H1 (cell line): ENCODE data around the gene OSBPL3. TPM values are rescaled to one million over a fixed set of nuclear protein-coding genes. Genes with fewer than 3 reads are reported as not detected.

ENCODE experiments used
- CTCF ChIA-PET: fragments of 300-600 bp; sonication (Branson Sonifier 250); formaldehyde crosslinking; loops from one replicate; lab custom pipeline; 2021; ENCODE audit not compliant: partially characterized antibody; lab: Charles Lee
- POLR2A ChIA-PET: fragments of 300-600 bp; sonication (Branson Sonifier 250); formaldehyde crosslinking; loops from one replicate; lab custom pipeline; 2021; ENCODE audit warnings: inconsistent platforms; ENCODE audit not compliant: partially characterized antibody; lab: Charles Lee
- DNase-seq, 2 experiments: peaks; one replicate each; pipeline versions ENCODE4 v3.0.0 to v3.0.0-alpha.2; 2010 to 2022; ENCODE audit warnings: low spot score in 2 of 2, low read depth in 1 of 2, mixed read lengths in 1 of 2
- FAIRE-seq: peaks from 2 replicates; lab custom pipeline; 2011; peaks lifted over from hg19 to GRCh38; lab: Jason Lieb, UNC
- H2AFZ ChIP-seq: 2 replicates; pipeline ENCODE4 v1.8.1; 2012; ENCODE audit warnings: low read length, inconsistent platforms
- H2AK5ac ChIP-seq: 2 replicates; pipeline ENCODE4 v1.6.1; 2013; ENCODE audit warnings: low read depth, low read length
- H2BK120ac ChIP-seq: replicated peaks from 2 replicates; pipeline ENCODE3; 2013; ENCODE audit warnings: low read depth, low read length, inconsistent platforms
- H2BK12ac ChIP-seq: 2 replicates; pipeline ENCODE4 v1.6.1; 2013; ENCODE audit warnings: low read depth, low read length
- H2BK15ac ChIP-seq: 2 replicates; pipeline ENCODE4 v1.6.1; 2013; ENCODE audit warnings: low read length
- H2BK20ac ChIP-seq: 2 replicates; pipeline ENCODE4 v1.6.1; 2013; ENCODE audit warnings: low read length
- H2BK5ac ChIP-seq: 2 replicates; pipeline ENCODE4 v1.6.1; 2013; ENCODE audit warnings: low read depth, low read length
- H3K14ac ChIP-seq: 2 replicates; pipeline ENCODE4 v1.6.1; 2013; ENCODE audit warnings: inconsistent platforms; ENCODE audit not compliant: insufficient read length
- H3K18ac ChIP-seq: 2 replicates; pipeline ENCODE4 v1.6.1; 2013; ENCODE audit warnings: low read length; ENCODE audit errors: extremely low read depth
- H3K23ac ChIP-seq: 2 replicates; pipeline ENCODE4 v1.6.1; 2013; ENCODE audit warnings: inconsistent platforms; ENCODE audit not compliant: insufficient read length
- H3K23me2 ChIP-seq: 2 replicates; pipeline ENCODE4 v1.6.1; 2013; ENCODE audit warnings: low read depth, low read length
- H3K27ac ChIP-seq: 2 replicates; pipeline ENCODE4 v1.6.1; 2011; ENCODE audit warnings: low read depth, low read length, inconsistent platforms
- H3K27me3 ChIP-seq, 4 experiments: replicated peaks in 1 of 4; 1 replicate in 1 of 4; 2 replicates in 3 of 4; pipeline versions ENCODE4 v1.6.1 to v1.8.1; 2011 to 2013; ENCODE audit warnings: low read length in 3 of 4, mild to moderate bottlenecking in 3 of 4, inconsistent platforms in 2 of 4, mixed read lengths in 2 of 4, moderate library complexity in 1 of 4; ENCODE audit not compliant: control insufficient read depth in 3 of 4, insufficient read depth in 3 of 4; ENCODE audit errors: extremely low read depth in 1 of 4
- H3K36me3 ChIP-seq, 4 experiments: 2 replicates each; pipeline versions ENCODE4 v1.6.1 to v1.8.1; 2011 to 2013; ENCODE audit warnings: mild to moderate bottlenecking in 4 of 4, low read length in 3 of 4, moderate library complexity in 2 of 4, control low read depth in 1 of 4, inconsistent platforms in 1 of 4; ENCODE audit not compliant: insufficient read depth in 4 of 4, control insufficient read depth in 2 of 4
- H3K4ac ChIP-seq: replicated peaks from 2 replicates; pipeline ENCODE3; 2013; ENCODE audit warnings: low read length, low read depth, mixed read lengths, inconsistent platforms; ENCODE audit not compliant: insufficient read length
- H3K4me1 ChIP-seq, 4 experiments: replicated peaks in 1 of 4; 1 replicate in 1 of 4; 2 replicates in 3 of 4; pipeline versions ENCODE4 v1.6.1 to v1.8.1; 2011 to 2013; ENCODE audit warnings: low read length in 3 of 4, inconsistent platforms in 2 of 4, mixed read lengths in 1 of 4; ENCODE audit not compliant: insufficient read depth in 4 of 4, control insufficient read depth in 3 of 4
- H3K4me2 ChIP-seq, 2 experiments: 2 replicates each; pipeline versions ENCODE4 v1.6.1 to v1.8.1; 2011 to 2013; ENCODE audit warnings: low read depth in 2 of 2, low read length in 2 of 2, control low read depth in 1 of 2, inconsistent platforms in 1 of 2, mild to moderate bottlenecking in 1 of 2; ENCODE audit not compliant: insufficient read depth in 1 of 2
- H3K4me3 ChIP-seq, 4 experiments: fragments of 200-600, 300-600 bp in 1 of 4; sonication (generic), shearing (Covaris generic), sonication (Bioruptor Twin) in 1 of 4; 2 replicates each; pipeline versions ENCODE4 v1.5.1 to v1.8.1; 2011 to 2016; ENCODE audit warnings: low read length in 4 of 4, low read depth in 3 of 4, control low read depth in 2 of 4, inconsistent platforms in 2 of 4, mild to moderate bottlenecking in 2 of 4, mixed read lengths in 1 of 4, moderate library complexity in 1 of 4; ENCODE audit not compliant: insufficient read depth in 2 of 4; ENCODE audit errors: extremely low read depth in 1 of 4
- H3K56ac ChIP-seq: replicated peaks from 2 replicates; pipeline ENCODE3; 2013; ENCODE audit warnings: low read depth, mild to moderate bottlenecking, mixed read lengths, low read length, inconsistent platforms; ENCODE audit not compliant: insufficient read length
- H3K79me1 ChIP-seq: 2 replicates; pipeline ENCODE4 v1.6.1; 2013; ENCODE audit warnings: low read depth, low read length, control low read depth
- H3K79me2 ChIP-seq, 2 experiments: 2 replicates each; pipeline versions ENCODE4 v1.6.1 to v1.8.1; 2012 to 2013; ENCODE audit warnings: low read length in 2 of 2, mild to moderate bottlenecking in 2 of 2, inconsistent platforms in 1 of 2; ENCODE audit not compliant: insufficient read depth in 2 of 2, control insufficient read depth in 1 of 2
- H3K9ac ChIP-seq, 4 experiments: replicated peaks in 1 of 4; 1 replicate in 1 of 4; 2 replicates in 3 of 4; pipeline versions ENCODE4 v1.6.1 to v1.8.1; 2011 to 2013; ENCODE audit warnings: low read depth in 3 of 4, low read length in 3 of 4, control low read depth in 2 of 4, mild to moderate bottlenecking in 2 of 4, moderate library complexity in 2 of 4, inconsistent platforms in 1 of 4; ENCODE audit errors: extremely low read depth in 1 of 4
- H3K9me3 ChIP-seq, 2 experiments: 2 replicates each; pipeline versions ENCODE4 v1.6.1 to v1.8.1; 2012 to 2013; ENCODE audit warnings: mild to moderate bottlenecking in 2 of 2, moderate library complexity in 2 of 2, control low read depth in 1 of 2, inconsistent platforms in 1 of 2, low read depth in 1 of 2, low read length in 1 of 2, mixed read lengths in 1 of 2; ENCODE audit not compliant: insufficient read depth in 2 of 2
- H4K20me1 ChIP-seq, 2 experiments: replicated peaks in 1 of 2; 2 replicates each; pipeline versions ENCODE3 to v1.8.1; 2011 to 2013; ENCODE audit warnings: inconsistent platforms in 2 of 2, low read length in 2 of 2, mild to moderate bottlenecking in 1 of 2; ENCODE audit not compliant: insufficient read depth in 2 of 2, control insufficient read depth in 1 of 2
- H4K5ac ChIP-seq: 2 replicates; pipeline ENCODE4 v1.6.1; 2013; ENCODE audit warnings: low read length, low read depth, mixed read lengths, inconsistent platforms; ENCODE audit not compliant: insufficient read length
- H4K8ac ChIP-seq: 2 replicates; pipeline ENCODE4 v1.8.0; 2013; ENCODE audit warnings: mild to moderate bottlenecking, moderate library complexity, low read length, inconsistent platforms; ENCODE audit not compliant: insufficient read depth; ENCODE audit errors: extremely low read depth
- H4K91ac ChIP-seq: replicated peaks from 2 replicates; pipeline ENCODE3; 2013; ENCODE audit warnings: low read length, mixed read lengths, inconsistent platforms; ENCODE audit not compliant: insufficient read length
- CHD1 ChIP-seq: IDR thresholded peaks from 2 replicates; pipeline ENCODE4 v1.6.1; 2012; ENCODE audit warnings: low read depth, low read length, improper control_type of control experiment
- CTCF ChIP-seq, 3 experiments: IDR thresholded peaks; 1 replicate in 2 of 3; 2 replicates in 1 of 3; pipeline versions ENCODE4 v1.5.1 to v1.6.1; 2011; ENCODE audit warnings: low read length in 3 of 3, mild to moderate bottlenecking in 3 of 3, inconsistent platforms in 2 of 3, low read depth in 1 of 3, moderate library complexity in 1 of 3; ENCODE audit not compliant: insufficient read depth in 1 of 3; ENCODE audit errors: control extremely low read depth in 1 of 3
- KDM5A ChIP-seq: fragments of 200-600 bp; IDR thresholded peaks from 2 replicates; pipeline ENCODE4 v1.7.1; 2012; ENCODE audit warnings: mild to moderate bottlenecking, low read length, inconsistent platforms, mixed read lengths
- RAD21 ChIP-seq, 2 experiments: IDR thresholded peaks in 1 of 2; conservative IDR thresholded peaks in 1 of 2; 2 replicates each; pipeline ENCODE4 v1.6.1; 2011; ENCODE audit warnings: low read depth in 2 of 2, low read length in 2 of 2, improper control_type of control experiment in 1 of 2, inconsistent platforms in 1 of 2, mild to moderate bottlenecking in 1 of 2, moderate library complexity in 1 of 2
- RBBP5 ChIP-seq: IDR thresholded peaks from 2 replicates; pipeline ENCODE4 v1.7.1; 2012; ENCODE audit warnings: low read depth, mild to moderate bottlenecking, inconsistent platforms, low read length, moderate library complexity, borderline replicate concordance
- SIRT6 ChIP-seq: IDR thresholded peaks from one replicate; pipeline ENCODE4 v1.7.1; 2012; ENCODE audit warnings: low read length, inconsistent platforms
- SP2 ChIP-seq: IDR thresholded peaks from 2 replicates; pipeline ENCODE4 v1.6.1; 2012; ENCODE audit warnings: mild to moderate bottlenecking, low read length, inconsistent platforms
- TCF12 ChIP-seq: IDR thresholded peaks from 2 replicates; pipeline ENCODE4 v1.6.1; 2011; ENCODE audit warnings: low read depth, mild to moderate bottlenecking, low read length
- USF2 ChIP-seq: IDR thresholded peaks from 2 replicates; pipeline ENCODE4 v1.6.1; 2011; ENCODE audit warnings: low read length, improper control_type of control experiment
- WGBS, 2 experiments: shearing (Covaris generic) in 1 of 2; methylation state at CpG; one replicate each; pipeline versions ENCODE4 v1.1.6 to v1.1.7; 2013 to 2015; ENCODE audit warnings: low lambda C conversion rate in 2 of 2, mixed read lengths in 2 of 2, inconsistent platforms in 1 of 2, low coverage in 1 of 2, missing lambda C conversion rate in 1 of 2; ENCODE audit not compliant: insufficient replicate concordance in 2 of 2, insufficient coverage in 1 of 2, insufficient read length in 1 of 2; ENCODE audit errors: extremely low coverage in 1 of 2, missing lambda C conversion rate in 1 of 2; 5-methylcytosine and 5-hydroxymethylcytosine counted together
- polyA plus RNA-seq, 7 experiments: library from polyadenylated mRNA; depleted of rRNA in 3 of 7; stranded (reverse) in 5 of 7; unstranded in 2 of 7; fragments of >200 nt in 5 of 7; fragments of 200-250 nt in 2 of 7; gene quantifications; 1 replicate in 5 of 7; 2 replicates in 1 of 7; 4 replicates in 1 of 7; pipeline versions ENCODE4 v1.2.1 to v1.2.3, GENCODE V29; 2011 to 2013; ENCODE audit warnings: missing spikeins in 2 of 7, mixed read lengths in 2 of 7
- total RNA-seq: library from RNA; stranded (reverse); fragmentation: NEBNext Ultra II Directional; extraction: Animal tissue kit (Norgen Biotek cat#: 25700); gene quantifications from 2 replicates; pipeline ENCODE4 v1.2.1, GENCODE V29; 2021

OSBPL3 gene
- total and polyA plus RNA-seq, 2 of the 8 experiments (the other 6 are each of a cell fraction or from before 2014, with no cell fraction given): 2.8 to 13.9 TPM

- ChIA-PET CTCF (interaction anchor here (0.6 to 1.5 kb wide), 4 partner anchors 9 to 113 kb away, joined by 3 to 5 read pairs (median 3); no protein-coding TSS in a partner anchor), POLR2A (interaction anchor here (1.5 kb wide), 1 partner anchor 10 kb away, joined by 5 read pairs; no protein-coding TSS in a partner anchor)
- H3K9ac ChIP-seq: no peak overlapping the region
- H3K27me3 ChIP-seq: no peaks in the 10 kb centered on the region
- no peak overlapping the region for H3K4me3 ChIP-seq
- no peak overlapping the region for H2BK20ac ChIP-seq
- WGBS, 2 experiments: 76% methylated on average over 9 of the region's 9 CpGs; no CpG with 5 or more reads in 1 of the 2 experiments
- no peak overlapping the region for H2BK15ac ChIP-seq
- no peak for DNase-seq
- H3K27ac ChIP-seq: no peak overlapping the region
- no peak overlapping the region for H3K4me2 ChIP-seq
- H3K9me3 ChIP-seq: no peaks in the 10 kb centered on the region
- no peaks in the 10 kb centered on the region for H4K20me1 ChIP-seq
- FAIRE-seq: no peak
- H2AK5ac ChIP-seq: no peak overlapping the region
- no peak overlapping the region for H2BK12ac ChIP-seq
- H3K14ac ChIP-seq: no peak overlapping the region
- H2BK5ac ChIP-seq: no peak overlapping the region
- no peak overlapping the region for H4K5ac ChIP-seq
- H3K23ac ChIP-seq: no peak overlapping the region
- no peaks in the 10 kb centered on the region; the same call in 1 of the 2 replicates for H3K23me2 ChIP-seq
- no peaks in the 10 kb centered on the region for H3K36me3 ChIP-seq
- H4K91ac ChIP-seq: no peak overlapping the region
- no peak overlapping the region for H2BK120ac ChIP-seq
- H3K79me1 ChIP-seq: no peaks in the 10 kb centered on the region
- H2AFZ ChIP-seq: no peak overlapping the region
- no peak overlapping the region for H3K4ac ChIP-seq
- no peak overlapping the region for H3K56ac ChIP-seq
- H3K4me1 ChIP-seq: no peaks in the 10 kb centered on the region
- H3K79me2 ChIP-seq: no peaks in the 10 kb centered on the region
- no peak overlapping the region for H4K8ac ChIP-seq
- H3K18ac ChIP-seq: no peak overlapping the region
- no peak for TF ChIP-seq SP2
- TF ChIP-seq RAD21 (IDR thresholded peaks at IDR 0.05 in 1 of 2, conservative IDR thresholded peaks at IDR 0.05 in 1 of 2; ENCODE audit: low read depth in 2 of 2, low read length in 2 of 2): peak; percentile 56 to 59
- TF ChIP-seq TCF12: no peak
- no peak for TF ChIP-seq SIRT6
- TF ChIP-seq USF2: no peak
- TF ChIP-seq CTCF (IDR thresholded peaks at IDR 0.05; ENCODE audit: control extremely low read depth in 1 of 3, insufficient read depth in 1 of 3, low read depth in 1 of 3, low read length in 3 of 3): peak in 2 of 3 experiments; percentile 24 to 27; a peak in 2 of 4 replicates
- no peak for TF ChIP-seq CHD1
- TF ChIP-seq KDM5A: no peak
- TF ChIP-seq RBBP5: no peak
These were observed 212.0 kb downstream of the OSBPL3 start for GRCh38 chr7:24767878-24768569.
